SIG-M5 (cell line): Measurements from ENCODE around the gene VPS16.

Experiments
- DNase-seq: peaks from one replicate; lab custom pipeline; 2025; lab: John Stamatoyannopoulos, UW

The VPS16 gene

DNA sequence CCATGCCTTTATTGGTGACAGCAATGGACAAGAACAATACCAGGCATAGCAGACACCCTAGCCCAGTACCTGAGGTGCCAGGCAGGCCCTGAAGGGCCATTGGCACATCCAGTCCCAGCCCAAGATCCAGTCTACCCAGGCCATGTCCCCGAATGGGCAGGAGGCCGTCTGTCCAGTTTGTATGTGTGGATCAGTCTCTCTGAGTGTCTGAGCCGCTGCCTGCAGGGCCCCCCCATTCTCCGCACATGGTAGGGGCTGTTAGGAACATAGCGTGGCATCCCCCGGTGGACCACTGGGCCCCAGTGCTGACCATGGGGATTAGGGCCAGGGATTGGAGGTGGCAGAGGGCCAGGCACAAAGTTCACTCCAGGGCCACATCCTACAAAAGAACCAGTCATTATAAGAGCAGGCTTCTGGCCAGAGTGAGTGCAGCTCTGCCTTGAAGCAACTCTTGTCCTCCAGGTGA is 5.2 kb upstream of the VPS16 start:
- DNase-seq: no peak

GRCh38 chr20:2836035-2836434 is 4.5 kb upstream of the VPS16 start:
- no peak for DNase-seq

GRCh38 chr20:2837221-2837960 is 3.2 kb upstream of the VPS16 start:
- no peak for DNase-seq

DNA sequence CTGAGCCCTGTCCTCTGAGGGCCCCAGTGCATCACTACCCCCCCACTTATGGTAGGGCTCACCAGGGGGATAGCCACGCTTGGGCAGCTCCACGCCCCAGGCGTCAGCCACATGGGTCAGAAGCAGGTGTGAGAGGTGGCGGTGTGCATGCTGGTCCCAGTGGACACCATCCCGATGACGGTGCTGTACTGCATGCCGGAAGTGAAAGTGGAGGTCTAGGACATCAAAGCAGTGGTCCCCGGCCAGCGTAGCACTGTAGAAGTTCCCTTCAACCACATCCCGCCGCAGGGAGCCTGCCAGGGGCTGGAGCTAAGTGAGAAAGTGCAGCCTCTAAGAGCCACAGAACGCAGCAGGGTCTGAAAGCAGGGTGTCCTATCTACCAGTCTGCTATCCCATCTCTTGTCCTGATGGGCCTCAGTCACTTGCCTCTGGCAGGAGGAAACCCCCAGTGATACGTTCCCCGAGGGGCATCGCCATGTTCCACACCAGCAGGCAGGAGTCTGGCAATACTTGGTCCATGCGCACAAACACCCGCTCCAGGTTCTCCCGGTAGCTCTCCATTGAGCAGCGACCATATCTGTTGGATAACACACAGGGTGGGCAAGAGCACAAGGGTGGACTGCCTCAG is 2.3 kb upstream of the VPS16 start:
- no peak for DNase-seq

- DNase-seq: no peak
Observed at GRCh38 chr20:2838847-2839671, 1.5 kb upstream of the VPS16 start.

DNA sequence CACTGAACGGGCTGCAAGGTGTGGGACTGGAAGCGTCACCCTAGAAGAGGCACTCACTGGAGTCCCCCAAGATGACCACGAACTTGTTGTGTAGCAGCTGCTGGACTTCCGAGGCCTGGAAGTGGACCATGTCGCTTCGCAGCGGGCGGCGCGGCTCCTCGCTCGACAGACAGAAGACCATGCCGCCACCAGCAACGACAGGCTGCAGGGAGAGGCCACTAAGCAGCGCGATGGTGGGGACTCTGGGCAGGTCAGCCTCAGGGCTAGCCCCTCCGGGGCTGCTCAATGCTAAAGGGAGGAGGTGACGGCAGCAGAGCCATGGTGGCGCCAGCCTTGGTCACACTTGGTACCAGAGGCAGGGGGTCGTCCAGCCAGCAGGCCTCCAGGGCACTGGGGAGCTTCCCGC is 810 bp upstream of the VPS16 start:
- DNase-seq: no peak

GRCh38 chr20:2840967-2841531 is 504 bp downstream of the VPS16 start:
- no peak for DNase-seq

GRCh38 chr20:2845607-2846006 is 5.1 kb downstream of the VPS16 start:
- no peak for DNase-seq

DNA sequence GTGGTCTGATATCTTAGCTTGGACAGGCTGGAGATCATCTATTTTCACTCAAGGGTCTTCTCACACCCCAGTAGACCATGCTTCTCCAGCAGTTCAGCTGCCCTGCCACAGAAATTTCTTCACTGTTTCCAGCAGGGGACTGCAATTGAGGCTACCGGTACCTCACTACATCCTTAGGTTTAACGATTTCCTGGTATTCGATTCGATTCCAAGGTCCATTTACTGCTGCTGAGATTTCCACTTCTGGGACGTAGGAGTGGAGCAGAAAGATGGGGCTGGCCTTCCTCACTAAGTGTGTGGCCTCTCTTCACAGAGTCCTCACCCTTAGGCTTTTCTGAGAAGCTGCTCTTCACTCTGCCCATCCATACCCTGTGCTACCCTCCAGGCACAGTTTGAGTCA is 6.2 kb downstream of the VPS16 start:
- no peak for DNase-seq

DNA sequence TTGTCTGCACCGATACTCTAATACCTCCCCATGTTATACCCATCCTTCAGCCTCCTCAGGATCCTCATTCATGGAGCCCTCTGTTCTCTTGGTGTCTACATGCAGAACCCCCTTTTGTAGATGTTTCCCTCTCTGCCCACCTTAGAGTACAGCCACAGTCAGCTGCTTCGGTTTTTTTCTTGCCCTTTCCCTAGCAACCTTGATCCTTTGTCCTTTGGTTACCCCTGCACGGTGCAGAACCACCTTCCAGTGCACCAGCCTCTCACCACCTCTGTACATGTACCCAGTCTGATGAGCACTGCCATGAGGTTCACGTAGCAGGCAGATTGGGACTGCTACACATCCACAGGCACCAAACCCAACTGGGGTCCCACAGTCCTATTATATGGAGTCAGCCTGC is 7.3 kb downstream of the VPS16 start:
- DNase-seq: no peak

DNA sequence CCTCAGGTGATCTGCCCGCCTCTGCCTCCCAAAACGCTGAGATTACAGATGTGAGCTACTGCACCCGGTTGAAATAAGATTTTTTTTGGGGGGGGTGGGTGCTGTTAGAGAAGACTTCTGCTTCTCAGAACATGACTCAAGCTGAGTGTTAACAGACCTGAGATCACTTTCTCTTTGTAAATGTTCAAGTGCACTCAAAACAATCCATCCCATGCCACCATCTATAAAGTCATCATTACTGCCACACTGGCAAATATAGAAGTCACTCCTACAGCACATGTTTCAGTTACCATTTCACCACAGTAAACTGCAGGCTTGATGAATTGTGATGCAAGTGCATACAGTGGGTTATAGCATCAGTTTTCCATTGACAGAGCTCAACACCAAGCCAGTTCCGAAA is 9.0 kb downstream of the VPS16 start:
- no peak for DNase-seq

- DNase-seq: no peak
Observed at GRCh38 chr20:2851086-2851485, 10.5 kb downstream of the VPS16 start.

- no peak for DNase-seq
Observed at GRCh38 chr20:2858591-2858990, 18.0 kb downstream of the VPS16 start.

DNA sequence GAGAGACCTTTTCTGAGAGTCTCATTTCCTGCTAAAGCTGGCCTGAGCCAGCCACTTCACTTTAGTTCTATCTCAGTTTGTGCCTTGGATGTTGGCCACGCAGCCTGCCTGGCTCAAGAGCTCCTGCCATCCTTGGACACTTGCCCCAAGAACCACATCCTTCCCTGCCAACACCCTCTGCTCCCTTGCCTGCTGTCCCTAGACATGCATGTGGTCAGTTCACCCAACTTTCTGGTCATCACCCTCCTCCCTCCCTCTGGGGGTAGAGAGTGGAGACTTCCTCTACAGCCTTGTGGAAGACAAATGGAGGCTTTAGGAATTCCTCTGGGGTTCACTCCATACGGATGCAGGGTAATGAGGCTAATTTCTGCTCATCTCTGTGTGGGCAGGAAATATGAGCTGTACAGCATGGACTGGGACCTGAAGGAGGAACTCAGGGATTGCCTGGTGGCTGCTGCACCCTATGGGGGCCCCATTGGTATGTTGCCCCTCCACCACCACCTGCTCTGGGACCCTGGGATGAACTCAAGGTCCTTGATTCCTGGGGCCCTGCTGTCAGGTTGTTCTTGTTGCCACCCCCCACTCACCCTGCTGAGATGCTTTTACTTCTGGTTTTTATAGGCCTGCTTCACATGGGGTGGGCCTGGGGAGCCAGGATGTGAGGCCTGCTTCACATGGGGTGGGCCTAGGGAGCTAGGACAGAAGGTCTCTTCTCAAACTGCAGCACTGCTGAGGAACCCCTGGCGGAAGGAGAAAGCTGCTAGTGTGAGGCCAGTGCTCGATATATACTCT is 19.0 kb downstream of the VPS16 start:
- no peak for DNase-seq

GRCh38 chr20:2864626-2865025 is 24.1 kb downstream of the VPS16 start:
- no peak for DNase-seq

GRCh38 chr20:2865101-2865500 is 24.6 kb downstream of the VPS16 start:
- DNase-seq: no peak

DNA sequence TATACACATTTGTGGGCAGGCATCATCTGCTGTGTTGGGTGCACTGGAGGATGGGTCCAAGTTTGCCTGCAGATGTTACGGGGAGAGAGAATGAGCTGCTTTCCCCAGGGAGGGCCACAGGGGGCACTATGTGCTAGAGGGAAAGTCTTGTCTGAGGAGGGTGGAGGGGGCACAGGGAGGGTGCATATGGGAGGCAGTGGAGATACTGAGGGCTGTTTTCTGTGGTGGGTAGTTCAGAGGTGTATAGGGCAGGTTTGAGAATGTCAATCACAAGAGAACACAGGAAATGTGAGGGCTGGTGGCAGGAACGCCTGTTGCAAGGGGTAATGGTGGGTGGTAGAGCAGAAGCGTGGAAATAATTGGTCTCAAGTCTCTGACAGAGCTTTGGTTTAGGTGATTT is 25.1 kb downstream of the VPS16 start:
- no peak for DNase-seq

GRCh38 chr20:2866236-2866635 is 25.7 kb downstream of the VPS16 start:
- DNase-seq: no peak

- no peak for DNase-seq
Observed at GRCh38 chr20:2867081-2867864, 26.7 kb downstream of the VPS16 start.

DNA sequence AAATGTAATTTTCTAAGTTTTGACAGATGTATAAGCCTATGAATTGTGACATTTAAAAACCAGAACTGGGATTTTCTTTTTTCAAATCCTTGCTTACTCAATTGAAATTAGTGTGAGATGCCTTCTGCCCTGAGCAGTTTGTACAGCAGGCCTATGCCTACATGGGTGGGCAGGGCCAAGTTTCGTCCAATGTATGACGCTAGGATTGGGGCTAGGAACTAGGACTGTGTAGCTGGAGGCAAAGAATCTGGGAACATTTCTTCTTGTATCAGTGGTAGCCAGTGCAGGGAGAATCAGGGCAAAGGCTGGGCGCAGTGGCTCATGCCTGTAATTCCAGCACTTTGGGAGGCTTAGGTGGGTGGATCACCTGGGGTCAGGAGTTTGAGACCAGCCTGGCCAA is 28.8 kb downstream of the VPS16 start:
- no peak for DNase-seq

DNA sequence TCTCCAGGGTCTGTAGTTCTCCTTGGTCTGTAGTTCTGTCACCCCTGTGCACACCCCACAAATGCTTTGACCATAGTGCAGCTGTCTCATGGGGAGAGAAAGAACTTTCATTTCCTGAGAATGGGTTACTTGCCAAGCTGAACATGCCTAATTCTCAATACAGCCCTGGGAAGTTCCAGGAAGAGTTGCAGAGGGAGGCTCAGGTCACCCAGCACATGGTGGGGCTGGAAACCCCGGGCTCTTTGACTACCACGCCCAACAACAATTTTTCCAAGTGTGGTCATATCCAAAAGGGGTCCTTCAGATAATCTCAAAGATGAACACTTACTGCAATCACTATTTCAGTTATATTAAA is 30.5 kb downstream of the VPS16 start:
- no peak for DNase-seq
